ENCODE results near the gene TGIF2.

Gene TGIF2

DNA sequence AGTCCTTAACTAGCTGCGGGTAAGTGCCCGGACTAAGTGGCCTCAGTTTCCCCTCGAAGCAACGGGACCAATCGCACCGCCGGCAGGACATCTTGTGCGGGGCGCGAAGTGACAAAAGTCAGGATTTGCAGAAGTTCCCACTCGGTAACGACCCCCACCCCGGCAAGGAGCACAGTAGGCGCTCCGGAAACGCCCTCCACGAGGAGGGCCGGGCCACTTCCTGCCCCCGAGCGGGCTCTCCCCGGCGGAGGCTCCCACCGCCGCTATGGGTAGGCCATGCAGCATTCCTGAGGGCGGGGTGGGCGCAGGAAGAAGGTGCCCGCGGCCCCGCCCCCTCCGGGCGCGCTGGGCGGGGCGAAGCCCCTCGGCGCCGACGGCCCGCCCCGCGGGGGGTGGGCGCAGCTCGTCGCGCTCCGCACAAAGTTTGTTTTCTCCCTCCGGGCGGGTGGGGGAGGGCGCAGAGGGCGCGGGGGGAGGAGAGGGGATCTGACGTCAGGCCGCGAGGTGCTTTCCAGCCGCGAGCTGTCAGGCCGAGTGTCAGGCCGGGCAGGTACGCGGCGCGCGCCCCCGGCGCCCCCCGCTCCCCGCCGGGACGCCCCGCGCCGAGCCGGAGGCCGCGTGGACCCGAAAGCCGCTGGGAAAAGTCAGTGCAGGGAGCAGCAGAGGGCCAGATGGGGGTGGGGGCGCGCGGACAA is at the start of gene TGIF2:
TSS of gene TGIF2 (plus strand) at position 495 of the 695 bp plus-strand sequence. CDS start 5,178 bp downstream, outside the sequence.
- peak; percentile 85 to 86 for DNase-seq

GRCh38 chr20:36525620-36526365 is 47.6 kb upstream of the TGIF2 start:
- DNase-seq: no peak

DNA sequence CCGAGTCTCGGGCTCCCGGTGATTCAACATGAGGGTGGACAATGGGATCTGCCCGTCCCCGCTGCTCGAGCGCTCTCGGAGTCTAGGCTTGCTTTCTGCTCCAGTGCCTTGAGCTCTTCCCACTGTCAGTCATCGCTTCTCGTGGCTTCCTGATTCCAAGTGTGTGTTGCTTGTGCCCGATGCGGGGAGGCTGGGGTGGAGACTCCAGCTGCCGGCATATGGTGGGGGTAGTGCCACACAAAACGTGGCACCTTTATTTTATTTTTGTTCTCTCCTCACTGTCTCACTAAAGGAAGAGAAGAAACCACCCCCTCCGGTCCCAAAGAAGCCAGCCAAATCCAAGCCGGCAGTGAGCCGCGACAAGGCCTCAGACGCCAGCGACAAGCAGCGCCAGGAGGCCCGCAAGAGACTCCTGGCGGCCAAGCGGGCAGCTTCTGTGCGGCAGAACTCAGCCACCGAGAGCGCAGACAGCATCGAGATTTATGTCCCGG is 46.8 kb upstream of the TGIF2 start:
- DNase-seq: no peak

DNA sequence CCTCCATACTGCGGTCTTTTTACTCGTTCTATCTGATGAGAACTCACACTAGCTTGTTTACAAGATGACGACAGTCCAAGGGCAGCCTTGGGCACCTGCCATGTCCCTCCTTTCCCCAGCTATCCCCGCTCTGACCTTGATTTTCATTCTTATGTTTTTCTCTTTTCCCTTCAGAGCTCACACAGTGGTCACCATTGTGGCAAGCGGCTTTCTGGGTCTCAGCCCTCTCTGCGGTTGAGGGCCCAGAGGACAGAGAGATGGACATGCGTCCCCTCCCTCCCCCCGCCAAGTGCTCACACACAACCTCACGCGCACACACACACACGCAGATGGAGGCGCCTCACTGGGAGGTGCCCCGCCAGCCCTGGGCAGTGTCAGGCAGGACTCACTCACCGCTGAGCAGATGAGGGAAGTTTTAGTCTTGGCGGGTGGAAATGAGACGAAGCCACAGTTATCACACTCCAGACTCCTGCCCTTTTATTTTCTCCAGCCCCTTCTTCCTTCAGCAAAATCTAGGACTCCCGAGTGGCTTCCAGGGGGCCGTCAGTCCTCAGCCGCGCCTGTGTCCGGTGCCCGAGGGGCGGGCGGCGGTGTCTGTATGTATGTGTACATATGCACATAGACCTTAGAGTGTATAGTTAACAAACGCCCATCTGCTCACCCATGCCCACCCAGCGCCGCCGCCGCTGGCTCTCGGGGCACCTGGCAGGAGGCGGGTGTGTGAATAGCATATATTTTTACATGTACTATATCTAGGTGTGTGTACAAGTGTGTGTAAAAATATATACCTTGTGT is 45.9 kb upstream of the TGIF2 start:
- no peak for DNase-seq

- DNase-seq: no peak
Observed at GRCh38 chr20:36528176-36528874, 45.1 kb upstream of the TGIF2 start.

DNA sequence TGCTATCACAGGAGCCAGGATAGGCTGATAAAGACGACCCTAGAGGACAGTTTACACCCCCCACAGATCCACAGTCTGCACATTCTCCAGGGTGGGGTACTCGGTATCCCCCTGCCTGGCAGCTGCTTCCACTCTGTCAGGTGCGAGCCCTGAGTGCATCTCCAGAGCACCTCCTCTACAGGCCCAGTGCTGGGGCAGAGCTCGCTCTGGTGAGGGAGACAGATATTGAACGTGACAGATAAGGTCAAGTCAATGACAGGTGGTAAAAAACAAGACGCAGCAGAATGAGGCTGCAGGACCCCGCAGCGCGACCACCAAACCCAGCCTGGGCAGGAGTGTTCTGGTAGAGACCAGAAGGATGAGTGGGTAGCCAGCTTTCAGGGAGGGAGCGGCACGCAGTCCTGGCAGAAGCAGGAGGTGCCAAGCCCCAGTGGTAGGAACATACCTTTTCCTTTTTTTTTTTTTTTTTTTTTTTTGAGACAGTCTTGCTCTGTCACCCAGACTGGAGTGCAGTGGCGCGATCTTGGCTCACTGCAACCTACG is 44.5 kb upstream of the TGIF2 start:
- no peak for DNase-seq

- DNase-seq: no peak
Observed at GRCh38 chr20:36532388-36532787, 41.0 kb upstream of the TGIF2 start.

GRCh38 chr20:36532822-36533221 is 40.6 kb upstream of the TGIF2 start:
- DNase-seq: no peak

GRCh38 chr20:36538026-36538722 is 35.2 kb upstream of the TGIF2 start:
- no peak for DNase-seq

DNA sequence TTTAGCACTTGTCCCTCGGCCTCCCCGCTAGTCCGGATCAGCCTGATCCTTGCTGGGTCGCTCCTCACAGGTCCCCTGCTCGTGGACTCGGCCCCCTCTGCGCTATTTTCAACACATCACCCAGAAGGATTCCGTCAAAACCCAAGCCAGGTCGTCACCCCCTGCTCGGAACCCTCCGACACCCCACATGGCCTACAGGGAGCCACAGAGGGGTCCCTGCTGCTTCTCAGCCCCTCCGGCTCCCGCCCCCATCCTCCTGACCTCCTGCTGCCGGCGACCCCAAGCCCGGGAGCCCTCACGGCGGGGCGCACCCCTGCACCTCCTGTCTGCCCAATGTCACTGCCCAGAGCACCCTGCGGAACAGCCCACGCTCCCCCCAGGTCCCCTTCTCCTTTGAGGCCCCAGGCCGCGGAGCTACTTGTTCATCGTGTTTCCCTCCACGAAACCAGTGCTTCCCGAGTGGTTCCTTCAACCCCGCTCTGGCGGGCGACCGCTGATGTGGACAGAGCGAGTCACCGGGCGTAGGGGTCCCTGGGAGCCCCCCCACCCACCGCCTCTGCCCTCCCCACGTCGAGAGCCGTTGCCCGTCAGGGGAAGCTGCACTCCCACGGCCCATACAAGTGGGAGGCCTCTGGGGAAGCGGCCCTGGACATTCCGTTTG is 32.7 kb upstream of the TGIF2 start:
- DNase-seq: no peak

- peak in 1 of 2 experiments; percentile 11 for DNase-seq
Observed at GRCh38 chr20:36541227-36541767, 32.1 kb upstream of the TGIF2 start, which contains the start of gene MYL9. MYL9 (plus strand) TSS chr20:36541519; CDS start chr20:36544885, 3,366 bp downstream.

DNA sequence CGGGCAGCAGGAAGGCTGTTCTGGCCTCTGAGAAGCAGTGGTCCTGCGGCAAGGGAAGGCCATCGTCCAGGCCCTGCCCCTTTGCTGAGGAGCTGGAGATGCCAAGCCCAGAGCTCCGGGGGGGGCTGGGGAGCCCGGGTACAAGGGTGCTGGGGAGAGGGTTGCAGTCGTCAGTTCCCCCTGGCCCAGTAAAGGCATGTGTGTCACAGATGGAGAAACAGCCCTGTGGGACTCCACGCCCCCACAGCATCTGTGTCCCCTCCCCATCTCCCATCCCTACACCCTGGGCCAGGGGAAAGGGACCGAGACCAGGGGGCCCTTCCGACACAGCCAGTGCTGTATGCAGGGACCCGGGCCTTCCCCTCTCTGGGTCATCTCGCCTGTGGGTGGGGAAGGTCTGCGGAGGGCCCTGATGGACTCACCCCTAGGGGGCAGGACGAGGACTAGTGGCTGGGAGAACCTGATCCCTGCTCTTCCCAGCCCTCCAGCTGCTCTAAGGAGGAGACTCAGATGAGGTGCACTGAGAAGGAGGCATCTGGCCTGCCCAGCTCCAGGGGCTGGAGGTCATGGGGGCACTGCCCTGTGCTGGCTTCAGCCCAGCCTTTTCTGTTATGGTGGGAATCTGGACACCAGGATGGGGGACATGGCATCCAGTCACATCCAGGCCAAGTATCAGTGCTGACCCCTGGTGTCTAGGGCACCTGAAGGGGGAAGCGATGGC is 31.5 kb upstream of the TGIF2 start:
- DNase-seq: no peak

DNA sequence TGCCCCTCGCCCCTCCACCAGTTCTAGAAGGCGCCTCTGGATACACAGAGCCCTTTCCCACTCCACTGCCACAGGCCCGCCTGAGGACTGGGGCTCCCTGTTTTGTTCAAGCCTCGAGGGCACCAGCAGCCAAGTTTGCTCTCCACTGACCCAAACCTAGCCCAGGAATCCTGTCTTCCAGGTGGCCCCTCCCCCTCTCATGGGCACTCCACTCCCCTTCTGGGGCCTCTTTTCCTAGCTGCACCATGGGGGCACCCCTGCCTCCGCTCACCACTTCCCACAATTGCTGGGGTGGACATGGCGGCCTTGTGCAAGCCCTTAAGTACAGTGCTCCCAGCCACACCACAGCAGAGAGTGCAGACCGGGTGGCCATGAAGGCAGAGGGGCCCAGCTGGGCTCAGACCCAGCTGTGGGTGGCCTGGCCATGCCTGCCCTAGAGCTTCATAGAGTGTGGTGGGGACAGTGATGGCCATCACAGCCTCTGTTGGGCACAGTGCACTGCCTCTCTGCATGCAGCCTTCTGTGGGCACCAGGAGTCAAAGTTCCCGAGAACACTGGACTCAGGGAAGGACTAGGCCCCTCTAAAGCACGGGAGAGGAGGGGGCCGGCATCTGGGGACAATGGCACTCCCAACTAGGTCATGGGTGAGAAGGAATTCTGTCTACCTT is 30.7 kb upstream of the TGIF2 start:
- no peak for DNase-seq

GRCh38 chr20:36543184-36544133 is 29.9 kb upstream of the TGIF2 start:
- DNase-seq: no peak

DNA sequence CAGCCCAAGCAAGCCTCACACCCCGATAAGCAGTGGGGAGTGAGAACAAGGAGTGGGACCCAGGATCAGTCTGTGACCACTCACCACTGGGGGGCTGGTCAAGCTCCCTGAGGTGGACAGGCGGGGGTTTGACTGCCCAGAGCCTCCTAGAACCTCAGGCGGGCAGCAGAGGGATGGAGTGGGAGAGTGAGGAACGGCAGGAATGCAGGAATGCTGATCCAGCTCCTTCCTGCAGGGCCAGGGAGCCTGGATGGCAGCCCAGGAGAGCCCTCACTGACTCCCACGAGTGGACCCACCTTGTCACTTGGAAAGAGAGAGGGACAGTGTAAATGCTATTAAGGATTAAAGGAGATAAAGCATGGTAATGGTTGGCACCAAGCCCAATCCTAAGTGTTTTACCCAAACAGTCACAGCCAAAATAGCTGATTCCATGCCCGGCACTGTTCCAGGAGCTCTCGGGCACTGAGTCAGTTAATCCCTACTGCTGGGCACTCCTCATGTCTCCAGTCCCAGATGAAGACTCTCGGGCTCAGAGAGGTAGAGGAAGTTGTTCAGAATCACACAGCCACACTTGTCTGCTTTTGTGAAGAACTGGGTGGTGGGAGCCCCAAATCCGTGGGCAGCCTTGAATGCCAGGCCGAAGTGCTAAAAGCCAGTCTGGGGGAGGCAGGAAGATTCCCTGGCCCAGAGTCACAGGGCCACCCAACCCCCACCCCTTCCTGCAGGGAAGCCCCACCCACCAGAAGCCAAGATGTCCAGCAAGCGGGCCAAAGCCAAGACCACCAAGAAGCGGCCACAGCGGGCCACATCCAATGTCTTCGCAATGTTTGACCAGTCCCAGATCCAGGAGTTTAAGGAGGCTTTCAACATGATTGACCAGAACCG is 29.0 kb upstream of the TGIF2 start:
- DNase-seq: no peak

- no peak for DNase-seq
Observed at GRCh38 chr20:36546111-36546736, 27.2 kb upstream of the TGIF2 start.

All from activated CD4-positive, alpha-beta T cell treated with anti-CD3 and anti-CD28 coated beads, Interleukin-2, amount 50 U/mL, for 48 hours (primary cell).